ENCODE results near the gene PBX1.

DNA sequence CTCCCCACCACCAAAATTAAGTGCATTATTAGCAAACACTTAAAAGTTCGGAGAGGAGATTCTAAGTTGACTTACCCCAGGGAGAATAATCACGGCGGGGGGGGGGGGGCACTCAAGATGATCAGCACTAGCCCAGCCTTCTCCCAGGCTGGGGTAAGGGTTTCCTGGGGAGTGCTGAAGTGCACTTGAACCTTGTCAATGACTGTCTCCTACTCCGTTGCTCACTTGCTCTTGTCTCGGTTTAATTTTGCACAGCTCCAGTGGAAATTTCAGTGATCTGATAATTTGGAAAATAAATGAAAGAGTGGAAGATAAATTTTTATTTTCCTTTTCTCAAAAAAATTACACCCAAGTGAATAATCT, 59.2 kb downstream of the PBX1 start:
- TF ChIP-seq, protein P1, sequence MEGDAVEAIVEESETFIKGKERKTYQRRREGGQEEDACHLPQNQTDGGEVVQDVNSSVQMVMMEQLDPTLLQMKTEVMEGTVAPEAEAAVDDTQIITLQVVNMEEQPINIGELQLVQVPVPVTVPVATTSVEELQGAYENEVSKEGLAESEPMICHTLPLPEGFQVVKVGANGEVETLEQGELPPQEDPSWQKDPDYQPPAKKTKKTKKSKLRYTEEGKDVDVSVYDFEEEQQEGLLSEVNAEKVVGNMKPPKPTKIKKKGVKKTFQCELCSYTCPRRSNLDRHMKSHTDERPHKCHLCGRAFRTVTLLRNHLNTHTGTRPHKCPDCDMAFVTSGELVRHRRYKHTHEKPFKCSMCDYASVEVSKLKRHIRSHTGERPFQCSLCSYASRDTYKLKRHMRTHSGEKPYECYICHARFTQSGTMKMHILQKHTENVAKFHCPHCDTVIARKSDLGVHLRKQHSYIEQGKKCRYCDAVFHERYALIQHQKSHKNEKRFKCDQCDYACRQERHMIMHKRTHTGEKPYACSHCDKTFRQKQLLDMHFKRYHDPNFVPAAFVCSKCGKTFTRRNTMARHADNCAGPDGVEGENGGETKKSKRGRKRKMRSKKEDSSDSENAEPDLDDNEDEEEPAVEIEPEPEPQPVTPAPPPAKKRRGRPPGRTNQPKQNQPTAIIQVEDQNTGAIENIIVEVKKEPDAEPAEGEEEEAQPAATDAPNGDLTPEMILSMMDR (IDR thresholded peaks at IDR 0.05): no peak
- TF ChIP-seq EP300 (IDR thresholded peaks at IDR 0.05): no peak
- no peak for TF ChIP-seq POLR2A (IDR thresholded peaks at IDR 0.05)
- no peak for TF ChIP-seq POLR2AphosphoS5 (IDR thresholded peaks at IDR 0.05)

All from sigmoid colon (tissue), 4 donors.